ENCODE data around the gene MAD1L1.

Gene MAD1L1

GRCh38 chr7:1961701-1962276 is 271.0 kb downstream of the MAD1L1 start:
- DNase-seq, result peak; percentile 75 to 79

GRCh38 chr7:1959305-1959704 is 273.4 kb downstream of the MAD1L1 start:
- no peak for DNase-seq

DNA sequence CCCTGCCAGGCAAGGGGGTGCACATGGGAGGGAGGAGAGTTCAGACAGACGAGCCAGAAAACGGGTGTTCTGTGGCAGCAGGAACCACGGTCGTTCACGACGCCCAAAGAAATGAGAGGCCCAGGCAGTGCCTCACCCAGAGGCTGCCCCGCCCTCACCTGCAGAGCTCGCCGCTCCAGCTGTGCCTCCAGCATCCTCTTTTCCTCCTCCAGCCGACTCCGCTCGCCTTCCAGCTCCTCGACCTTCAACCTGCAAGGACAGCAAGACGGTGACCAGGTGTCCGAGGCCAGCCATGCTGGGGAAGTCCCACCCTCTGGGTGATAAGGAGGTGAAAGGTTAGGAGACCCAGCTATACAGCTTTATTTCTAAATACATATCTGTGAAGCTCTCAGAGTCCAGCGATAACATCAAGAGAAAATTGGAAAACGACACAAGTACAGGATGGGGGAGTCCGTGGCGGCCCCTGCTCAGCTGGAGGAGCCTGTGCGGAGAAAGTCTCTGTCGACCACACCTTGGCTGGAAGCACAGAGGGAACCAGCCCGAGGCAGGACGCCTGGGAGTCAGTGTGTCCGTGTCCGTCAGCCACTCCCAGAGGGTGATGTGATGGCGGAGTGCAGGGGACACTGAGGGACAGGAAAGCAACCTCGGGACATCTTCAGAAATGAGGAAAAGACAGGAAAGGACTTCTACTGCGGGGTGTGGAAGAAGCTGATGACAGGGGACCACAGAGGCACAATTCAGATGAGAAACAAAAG is 275.1 kb downstream of the MAD1L1 start:
- no peak for DNase-seq

GRCh38 chr7:1956611-1957470 is 275.9 kb downstream of the MAD1L1 start:
- no peak for DNase-seq

DNA sequence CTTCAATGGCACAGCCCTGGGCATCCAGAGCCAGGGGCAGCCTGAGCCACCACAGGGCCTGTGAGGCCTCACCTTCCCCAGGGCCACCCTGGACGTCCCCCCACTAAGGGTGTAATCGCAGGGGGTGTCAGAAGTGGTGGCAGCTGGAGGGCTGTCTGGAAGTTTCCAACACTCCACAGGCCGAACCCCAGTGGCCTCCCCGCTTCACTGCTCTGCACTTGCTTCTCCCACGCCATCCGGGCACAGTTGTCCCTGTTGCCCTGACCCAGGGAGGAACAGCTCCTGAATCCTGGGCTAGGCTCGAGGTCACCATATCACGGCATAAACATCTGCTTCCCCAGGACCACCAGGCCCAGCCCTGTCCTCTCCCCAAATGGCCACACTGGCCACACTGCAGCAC is 276.6 kb downstream of the MAD1L1 start:
- DNase-seq, result no peak

DNA sequence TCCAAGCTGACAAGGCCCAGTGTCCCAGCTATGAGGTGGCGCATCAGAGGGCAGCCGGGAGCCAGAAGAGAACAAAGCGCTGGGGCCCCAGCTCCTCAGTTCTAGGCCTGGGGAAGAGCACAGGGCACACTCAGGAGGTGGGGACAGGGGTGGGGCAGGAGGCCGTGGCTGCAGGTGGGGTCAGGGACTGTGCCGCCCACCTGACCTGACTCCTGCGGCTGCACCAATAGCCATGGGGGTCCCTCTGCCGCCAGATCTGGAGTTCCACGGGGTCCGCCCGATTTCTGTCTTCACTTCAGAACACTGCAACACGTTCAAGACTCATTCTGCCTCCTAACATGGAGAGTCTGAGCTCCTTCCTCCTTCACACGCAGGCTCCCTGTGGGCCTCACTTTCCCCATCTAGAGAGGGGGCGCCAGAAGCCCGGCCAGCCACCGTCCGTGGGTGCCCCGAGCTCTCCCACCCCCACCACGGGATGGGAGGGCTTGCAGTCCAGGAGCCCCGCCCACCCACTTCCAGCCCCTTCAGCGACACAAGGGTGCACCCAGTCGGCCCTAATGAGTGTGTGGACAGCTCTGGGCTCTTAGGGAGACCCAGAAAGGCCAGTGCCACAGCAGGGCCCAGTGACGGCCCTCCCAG is 278.3 kb downstream of the MAD1L1 start:
- no peak for DNase-seq

DNA sequence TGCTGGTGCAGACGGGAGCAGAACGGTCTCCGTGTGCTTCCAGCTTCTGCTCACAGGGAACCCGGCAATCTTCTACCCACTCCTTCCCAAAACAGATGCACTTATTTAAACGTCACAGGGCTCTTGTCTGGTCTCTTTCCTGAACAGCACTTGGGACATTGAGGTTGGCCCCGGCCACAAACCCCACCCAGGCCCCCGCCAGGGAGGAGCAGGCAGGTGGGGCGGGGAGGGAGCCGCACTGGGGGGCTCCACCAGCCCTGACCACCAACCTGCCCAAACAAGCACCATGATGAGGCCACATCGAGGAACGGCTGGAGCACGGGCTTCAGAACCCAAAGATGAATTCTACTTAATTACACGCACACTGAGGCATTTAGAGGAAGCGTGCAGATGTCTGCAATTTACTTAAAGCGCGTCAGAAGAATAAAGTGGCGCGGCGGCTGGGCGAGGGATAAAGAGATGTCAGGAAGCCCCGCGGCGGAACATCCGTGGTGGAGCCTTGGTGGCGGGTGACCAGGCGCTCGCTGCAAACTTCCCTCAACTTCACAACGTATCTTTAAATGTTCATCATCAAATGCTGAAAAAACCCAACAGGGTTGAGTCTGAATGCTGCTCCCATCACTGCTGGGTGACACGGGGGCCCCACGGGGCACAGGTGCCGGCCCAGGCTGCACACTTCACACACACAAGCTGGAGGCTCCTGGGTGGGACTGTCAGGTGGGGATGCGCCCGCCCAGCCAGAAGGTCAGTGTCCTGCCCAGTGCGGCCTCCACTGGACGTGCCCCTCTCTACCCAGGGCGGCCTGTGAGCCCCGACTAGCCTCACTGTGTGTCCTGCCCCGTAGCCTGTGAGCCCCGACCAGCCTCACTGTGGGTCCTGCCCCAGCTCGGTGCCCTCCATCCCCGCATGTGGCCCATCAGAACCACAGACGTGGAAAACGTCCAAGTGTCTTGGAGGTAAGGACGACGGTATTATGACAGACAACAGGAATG is 279.2 kb downstream of the MAD1L1 start:
- no peak for DNase-seq

DNA sequence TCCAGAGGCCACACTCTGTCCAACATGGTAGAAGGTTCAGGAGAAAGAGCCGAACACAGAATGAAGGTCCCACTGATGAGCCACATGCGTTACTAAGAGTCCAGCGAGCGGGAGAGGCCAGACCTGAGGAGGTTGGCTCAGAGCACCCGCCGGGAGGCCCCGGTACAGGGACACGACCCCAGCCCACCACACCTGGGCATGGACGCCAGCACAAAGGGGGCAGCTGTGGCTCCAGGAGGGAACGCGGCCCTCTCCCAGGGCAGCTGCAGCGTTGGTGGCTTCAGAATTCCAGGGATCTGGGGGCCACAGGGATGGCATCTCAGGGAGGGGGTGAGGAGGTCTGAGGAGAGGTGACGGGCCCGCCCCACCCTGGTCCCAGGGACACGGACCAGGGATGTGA is 280.0 kb downstream of the MAD1L1 start:
- no peak for DNase-seq

- DNase-seq, result no peak
These were observed 280.5 kb downstream of the MAD1L1 start for GRCh38 chr7:1952169-1952760.

DNA sequence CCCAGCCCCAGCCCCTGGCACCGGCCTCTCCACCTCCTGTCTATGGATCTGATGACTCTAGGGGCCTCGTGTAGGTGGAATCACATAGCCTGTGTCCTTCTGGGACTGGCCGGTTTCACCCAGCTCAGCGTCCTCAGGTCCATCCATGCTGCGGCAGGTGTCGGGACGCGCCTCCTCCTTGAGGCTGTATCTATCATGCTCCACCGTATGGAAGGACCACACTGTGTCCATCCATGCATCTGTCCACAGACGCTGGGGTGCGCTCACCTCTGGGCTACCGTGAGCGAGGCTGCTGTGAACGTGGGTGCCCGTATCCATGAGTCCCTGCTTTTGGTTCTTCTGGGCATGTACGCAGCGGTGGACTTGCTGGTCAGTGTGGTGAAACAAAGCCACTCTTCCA is 281.1 kb downstream of the MAD1L1 start:
- no peak for DNase-seq

- no peak for DNase-seq
These were observed 281.6 kb downstream of the MAD1L1 start for GRCh38 chr7:1951159-1951536.

- no peak for DNase-seq
These were observed 282.1 kb downstream of the MAD1L1 start for GRCh38 chr7:1950452-1951158.

GRCh38 chr7:1950066-1950451 is 282.7 kb downstream of the MAD1L1 start:
- DNase-seq, result no peak

DNA sequence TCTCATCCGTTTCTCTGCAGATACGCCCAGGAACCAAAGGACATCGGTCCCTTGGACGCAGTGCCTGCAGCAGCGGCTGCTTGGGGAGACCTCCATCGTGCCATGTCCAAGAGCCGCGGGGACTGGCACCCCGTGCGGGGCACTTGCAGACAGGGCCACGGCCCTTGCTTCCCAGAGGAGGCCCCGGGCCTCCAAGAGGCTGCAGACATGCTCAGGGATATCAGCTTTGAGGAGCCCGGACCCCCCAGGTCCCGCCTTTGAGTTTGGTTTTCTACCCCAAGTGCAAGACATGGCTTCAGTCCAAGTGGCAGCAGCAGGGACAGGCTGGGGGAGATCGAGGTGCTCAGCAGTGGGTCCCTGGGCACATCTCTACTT is 283.1 kb downstream of the MAD1L1 start:
- no peak for DNase-seq

DNA sequence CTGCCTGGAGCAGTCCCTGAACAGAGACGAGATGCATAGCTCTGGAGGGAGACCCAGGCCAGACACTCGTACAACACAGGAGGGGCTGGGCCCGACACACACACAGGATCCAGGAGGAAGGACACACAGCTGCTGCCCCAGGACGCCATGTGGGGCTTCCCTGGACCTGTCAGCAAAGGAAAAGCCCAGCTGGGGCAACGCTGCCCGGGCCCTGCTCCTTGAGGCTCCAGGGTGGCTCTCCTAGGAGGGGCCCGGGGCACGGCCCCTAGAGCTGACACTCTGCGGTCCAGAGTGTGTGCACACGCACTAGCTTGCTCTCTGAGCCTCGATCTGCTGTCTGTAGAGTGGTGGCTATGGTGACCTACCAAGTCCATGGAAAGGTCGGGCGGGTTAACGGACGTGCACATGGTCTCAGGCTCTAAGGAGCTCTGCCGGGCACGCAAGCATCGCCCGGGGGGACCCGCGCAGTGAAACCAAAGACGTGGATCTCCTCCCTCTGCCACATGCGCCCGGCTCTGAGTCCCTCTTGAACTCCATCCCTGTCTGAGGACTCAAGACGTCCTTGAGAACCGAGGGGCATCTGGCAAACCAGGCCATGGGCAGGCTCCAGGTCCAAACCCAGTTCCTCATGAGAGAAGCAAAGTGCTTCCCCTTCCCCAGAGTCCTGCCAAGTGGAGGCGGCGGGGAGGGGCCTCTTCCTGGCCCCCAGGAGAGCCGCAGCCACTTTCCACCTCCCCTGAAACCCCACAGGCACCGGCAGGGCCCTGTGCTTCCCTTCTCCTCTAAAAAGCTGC is 283.7 kb downstream of the MAD1L1 start:
- DNase-seq, result no peak

DNA sequence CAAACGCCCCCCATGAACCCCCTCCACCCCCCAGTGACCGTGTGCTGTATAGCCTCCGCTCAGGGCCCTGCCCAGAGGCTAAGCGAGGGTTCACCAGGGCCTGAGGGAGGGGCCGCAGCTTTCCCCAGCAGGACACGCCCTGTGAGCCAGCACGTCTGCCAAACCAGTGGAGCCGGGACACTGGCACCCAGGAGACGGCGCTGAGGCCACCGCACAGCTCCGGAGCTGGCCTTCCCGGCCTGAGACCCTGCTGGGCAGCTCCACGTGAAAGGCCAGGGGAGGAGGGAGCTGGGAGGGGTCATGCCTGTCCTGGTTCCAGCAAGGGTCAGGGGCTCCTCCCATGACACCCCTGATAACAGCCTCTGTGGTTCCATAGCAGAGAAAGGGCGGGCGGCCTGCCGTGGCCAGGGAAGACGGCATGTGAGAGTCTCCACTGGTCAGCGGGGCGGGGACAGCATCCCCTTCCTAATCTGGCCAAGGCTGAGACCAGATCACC is 284.4 kb downstream of the MAD1L1 start:
- no peak for DNase-seq

DNA sequence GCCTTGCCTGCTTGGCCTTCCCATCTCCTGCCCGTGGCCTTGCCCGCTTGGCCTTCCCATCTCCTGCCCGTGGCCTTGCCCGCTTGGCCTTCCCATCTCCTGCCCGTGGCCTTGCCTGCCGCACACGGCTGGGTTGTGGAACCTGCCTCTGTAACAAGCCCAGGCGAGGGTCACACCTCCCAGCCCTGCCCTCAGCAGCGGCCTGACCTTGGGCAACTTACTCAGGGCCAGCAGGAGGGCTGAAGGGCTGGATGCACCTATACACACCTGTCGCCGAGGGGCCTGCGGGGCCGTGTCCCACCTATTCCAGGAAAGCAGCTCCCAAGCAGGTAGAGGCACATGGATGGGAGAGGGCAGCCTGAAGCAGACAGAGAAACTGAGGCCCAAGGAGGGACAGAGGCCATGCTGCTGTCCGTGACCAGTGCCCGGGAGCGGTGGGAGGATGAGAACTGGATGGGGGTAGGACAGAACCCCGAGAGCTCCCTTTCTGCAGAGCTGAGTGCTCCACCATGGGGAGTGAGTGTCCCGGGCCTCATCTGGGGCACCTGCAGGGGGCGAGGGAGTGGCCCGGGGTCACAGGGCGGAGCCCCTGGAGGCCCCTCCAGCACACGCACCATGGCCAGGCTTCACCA is 285.0 kb downstream of the MAD1L1 start:
- DNase-seq, result no peak

DNA sequence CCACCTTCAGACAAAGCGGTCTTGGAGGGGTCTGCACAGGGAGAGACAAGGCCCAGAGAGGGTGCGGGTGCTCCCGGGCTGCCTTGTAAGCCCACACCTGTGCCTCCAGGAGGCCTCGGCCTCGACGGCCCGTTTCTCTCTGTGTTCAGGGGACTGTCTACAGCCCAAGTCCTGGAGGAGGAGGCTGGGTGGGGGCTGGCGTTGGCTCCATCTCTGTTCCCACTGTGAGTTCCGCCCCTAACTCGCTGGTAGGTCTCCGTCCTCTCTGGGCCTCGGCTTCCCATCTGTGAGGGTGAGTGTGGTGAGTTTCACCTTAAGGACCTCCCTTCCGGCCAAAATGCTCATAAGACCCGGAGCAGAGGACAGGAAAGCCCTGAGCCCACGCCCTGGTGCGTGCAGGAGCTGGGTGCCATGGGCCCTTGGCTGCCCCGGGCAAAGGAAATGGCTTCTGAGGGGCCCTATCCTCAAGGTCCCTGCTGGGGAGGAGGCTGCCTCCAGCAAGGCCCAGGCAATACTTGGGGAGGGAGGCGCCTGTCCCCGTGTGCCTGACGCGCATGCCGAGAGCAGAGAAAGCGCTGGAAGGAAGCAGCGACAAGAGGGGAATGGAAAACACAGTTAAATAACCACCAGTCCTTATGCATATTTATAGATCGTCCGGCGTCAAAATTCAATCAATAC is 285.8 kb downstream of the MAD1L1 start:
- DNase-seq, result no peak
